HG02571 (cell line): ENCODE results near the gene ING3.

Source experiments
- ATAC-seq: cut with Tn5 transposase; IDR thresholded peaks from one replicate; pipeline ENCODE4 v1.9.1; 2021; ENCODE audit warnings: mild to moderate bottlenecking, moderate library complexity; ENCODE audit not compliant: unreplicated experiment

ING3 gene

DNA sequence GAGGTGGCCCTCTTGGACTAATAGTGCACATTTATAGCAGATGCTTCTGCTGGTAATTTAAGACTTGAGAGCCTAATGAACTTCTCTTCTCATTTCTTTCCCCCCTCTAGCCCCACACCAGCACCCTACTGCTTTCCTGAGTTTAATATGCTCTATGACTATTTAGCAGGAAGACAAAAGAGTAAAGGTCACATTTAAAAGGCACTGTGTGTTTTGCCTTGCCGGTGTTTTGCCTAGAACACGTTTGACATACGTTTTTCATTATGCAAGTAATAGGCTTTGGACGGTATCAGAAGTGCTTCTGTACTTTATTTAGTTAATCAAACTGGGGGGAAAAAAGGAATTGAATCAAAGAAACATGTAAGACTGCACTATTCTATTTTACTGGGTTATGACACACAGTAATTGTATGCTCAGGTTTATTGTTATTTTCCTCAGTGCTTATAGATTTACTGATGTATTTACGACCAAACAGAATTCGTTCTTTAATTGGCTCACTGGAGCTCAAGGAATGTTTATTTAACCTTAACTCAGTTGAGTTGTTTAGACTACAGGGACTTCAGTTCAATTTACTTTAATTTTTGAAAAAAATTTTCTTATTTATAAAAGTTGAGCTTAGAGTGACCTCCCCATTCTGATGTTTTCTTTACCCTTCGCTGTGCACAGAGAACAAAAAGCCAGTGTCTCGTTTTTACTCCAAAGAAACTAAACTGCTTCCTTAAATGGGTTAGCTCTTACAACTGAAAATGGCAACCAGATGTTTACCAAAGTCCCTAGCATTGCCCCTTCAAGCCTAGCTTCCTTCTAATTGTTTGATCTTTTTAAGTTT, 73.3 kb downstream of the ING3 start:
- ATAC-seq, result no peak

DNA sequence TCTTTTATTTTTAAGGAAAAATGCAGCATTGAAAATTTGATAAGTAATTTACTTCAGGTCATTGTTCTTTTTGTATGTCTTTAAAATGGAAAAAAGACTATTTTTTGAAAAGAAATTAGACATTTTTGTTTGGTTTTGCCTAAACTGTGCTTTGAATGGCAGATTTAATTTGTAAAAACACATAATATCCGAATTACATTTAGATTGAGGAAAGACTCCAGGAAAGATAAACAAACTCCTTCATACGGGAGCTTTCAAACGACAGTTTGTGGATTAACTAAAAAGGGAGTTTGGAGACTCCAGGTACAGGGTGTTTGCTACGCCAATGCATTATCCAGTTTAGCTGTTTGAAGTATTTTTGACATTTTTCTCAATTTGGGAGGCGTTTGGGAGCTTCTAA, 74.0 kb downstream of the ING3 start:
- ATAC-seq, result no peak

DNA sequence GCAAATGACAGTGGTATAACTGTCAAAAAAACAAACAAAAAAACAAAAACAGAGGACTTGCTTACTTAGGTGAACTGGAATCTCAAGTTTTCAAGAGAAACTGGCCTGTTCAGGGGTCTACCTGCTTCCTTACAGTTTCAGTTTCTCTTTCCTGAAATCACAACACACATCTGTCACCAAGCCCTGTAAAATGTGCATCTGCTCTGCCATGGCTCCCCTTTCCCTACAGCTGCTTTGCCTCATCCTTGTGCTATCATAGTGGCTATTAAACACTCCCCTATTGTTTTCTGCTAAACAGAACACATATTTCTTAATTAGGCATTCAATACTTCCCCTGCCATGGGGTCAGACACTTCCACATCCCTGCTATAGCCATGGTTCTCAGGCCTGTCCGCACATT, 75.6 kb downstream of the ING3 start:
- ATAC-seq, result no peak

DNA sequence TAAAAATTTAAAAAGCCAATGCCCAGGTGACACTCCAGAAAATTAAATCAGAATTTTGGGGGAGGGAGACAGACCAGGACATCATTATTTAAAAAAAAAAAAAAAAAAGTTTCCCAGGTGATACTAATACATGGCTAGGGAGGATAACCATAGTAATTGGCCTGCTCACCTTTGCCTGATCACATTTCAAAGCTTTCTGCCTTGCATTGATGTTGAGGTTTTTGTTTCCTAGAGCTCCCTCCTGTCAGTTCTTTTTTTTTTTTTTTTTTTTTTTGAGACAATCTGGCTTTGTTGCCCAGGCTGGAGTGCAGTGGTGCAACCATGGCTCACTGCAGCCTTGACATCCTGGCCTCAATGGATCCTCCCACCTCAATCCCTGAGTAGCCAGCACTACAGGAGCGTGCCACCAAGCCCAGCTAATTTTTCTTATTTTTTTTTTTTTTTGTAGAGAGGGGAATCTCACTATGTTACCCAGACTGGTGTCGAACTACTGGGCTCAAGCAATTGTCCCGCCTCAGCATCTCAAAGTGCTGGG, 76.1 kb downstream of the ING3 start:
- no peak for ATAC-seq
